H9 (cell line): Measurements from ENCODE around the gene SF3B3. TPM values are rescaled to one million over a fixed set of nuclear protein-coding genes. Genes with fewer than 3 reads are reported as not detected.

Experiments
- DNase-seq: peaks from one replicate; pipeline ENCODE4 v3.0.0-alpha.2; 2017
- H2AFZ ChIP-seq: one replicate; pipeline ENCODE4 v1.6.1; 2013; ENCODE audit warnings: mild to moderate bottlenecking, low read length, control low read depth, moderate library complexity
- H2AK5ac ChIP-seq: 2 replicates; pipeline ENCODE4 v1.6.1; 2013; ENCODE audit warnings: low read length, control low read depth, mixed read lengths; ENCODE audit not compliant: insufficient read length
- H2BK120ac ChIP-seq: one replicate; pipeline ENCODE4 v1.6.1; 2013; ENCODE audit warnings: low read depth, mild to moderate bottlenecking, low read length, control low read depth, inconsistent platforms; ENCODE audit not compliant: poor library complexity, severe bottlenecking
- H2BK12ac ChIP-seq: 2 replicates; pipeline ENCODE4 v1.6.1; 2013; ENCODE audit warnings: low read length, control low read depth, mixed read lengths, low read depth; ENCODE audit not compliant: insufficient read length
- H2BK15ac ChIP-seq: 2 replicates; pipeline ENCODE4 v1.6.1; 2013; ENCODE audit warnings: low read depth, low read length, control low read depth
- H2BK20ac ChIP-seq: one replicate; pipeline ENCODE4 v1.6.1; 2013; ENCODE audit warnings: low read depth, mild to moderate bottlenecking, low read length, control low read depth, inconsistent platforms; ENCODE audit not compliant: poor library complexity, severe bottlenecking
- H2BK5ac ChIP-seq: 2 replicates; pipeline ENCODE4 v1.6.1; 2013; ENCODE audit warnings: low read length, control low read depth, mixed read lengths; ENCODE audit not compliant: insufficient read length
- H3K14ac ChIP-seq: 2 replicates; pipeline ENCODE4 v1.6.1; 2013; ENCODE audit warnings: low read length, control low read depth; ENCODE audit not compliant: insufficient read depth
- H3K18ac ChIP-seq: 2 replicates; pipeline ENCODE4 v1.6.1; 2013; ENCODE audit warnings: low read depth, mild to moderate bottlenecking, mixed read lengths, low read length, control low read depth; ENCODE audit not compliant: insufficient read length
- H3K23ac ChIP-seq: 2 replicates; pipeline ENCODE4 v1.6.1; 2013; ENCODE audit warnings: low read length, control low read depth, mixed read lengths, low read depth; ENCODE audit not compliant: insufficient read length
- H3K23me2 ChIP-seq: 2 replicates; pipeline ENCODE4 v1.6.1; 2013; ENCODE audit warnings: low read depth, mild to moderate bottlenecking, mixed read lengths, low read length, control low read depth; ENCODE audit not compliant: insufficient read length, poor library complexity, severe bottlenecking
- H3K27ac ChIP-seq: 2 replicates; pipeline ENCODE4 v1.5.1; 2013; ENCODE audit warnings: low read length, control low read depth, mixed read lengths, low read depth; ENCODE audit not compliant: insufficient read length
- H3K27me3 ChIP-seq: 2 replicates; pipeline ENCODE4 v1.6.1; 2013; ENCODE audit warnings: low read length, control low read depth, inconsistent platforms; ENCODE audit not compliant: insufficient read depth
- H3K4ac ChIP-seq: 2 replicates; pipeline ENCODE4 v1.6.1; 2013; ENCODE audit warnings: low read depth, mild to moderate bottlenecking, control low read depth, inconsistent platforms, low read length, moderate library complexity
- H3K4me1 ChIP-seq: 2 replicates; pipeline ENCODE4 v1.6.1; 2013; ENCODE audit warnings: low read length, control low read depth, inconsistent platforms; ENCODE audit not compliant: insufficient read depth
- H3K4me2 ChIP-seq: 2 replicates; pipeline ENCODE4 v1.6.1; 2013; ENCODE audit warnings: low read length, control low read depth, mixed read lengths; ENCODE audit not compliant: insufficient read length, insufficient read depth
- H3K56ac ChIP-seq: 2 replicates; pipeline ENCODE4 v1.6.1; 2013; ENCODE audit warnings: low read depth, mild to moderate bottlenecking, mixed read lengths, low read length, control low read depth; ENCODE audit not compliant: insufficient read length
- H3K79me1 ChIP-seq: 2 replicates; pipeline ENCODE4 v1.6.1; 2013; ENCODE audit warnings: low read depth, mild to moderate bottlenecking, moderate library complexity, low read length, control low read depth, inconsistent platforms; ENCODE audit not compliant: insufficient read depth, poor library complexity, severe bottlenecking
- H3K79me2 ChIP-seq: 2 replicates; pipeline ENCODE4 v1.6.1; 2013; ENCODE audit warnings: low read length, control low read depth, inconsistent platforms; ENCODE audit not compliant: insufficient read depth
- H3K9ac ChIP-seq: 2 replicates; pipeline ENCODE4 v1.6.1; 2013; ENCODE audit warnings: low read length, control low read depth, mixed read lengths; ENCODE audit not compliant: insufficient read length; ENCODE audit errors: extremely low read depth
- H3K9me3 ChIP-seq: one replicate; pipeline ENCODE4 v1.6.1; 2013; ENCODE audit warnings: low read depth, low read length, inconsistent platforms; ENCODE audit not compliant: control insufficient read depth
- H3T11ph ChIP-seq: one replicate; pipeline ENCODE4 v1.6.1; 2013; ENCODE audit warnings: mild to moderate bottlenecking, low read length, control low read depth, inconsistent platforms
- H4K20me1 ChIP-seq: one replicate; pipeline ENCODE4 v1.6.1; 2013; ENCODE audit not compliant: control insufficient read depth, insufficient read length, insufficient read depth
- H4K5ac ChIP-seq: 2 replicates; pipeline ENCODE4 v1.6.1; 2013; ENCODE audit warnings: low read depth, mild to moderate bottlenecking, mixed read lengths, low read length, control low read depth; ENCODE audit not compliant: insufficient read length
- H4K8ac ChIP-seq: replicated peaks from 2 replicates; pipeline ENCODE4 v1.6.1; 2013; ENCODE audit warnings: low read length, control low read depth, mixed read lengths, low read depth; ENCODE audit not compliant: insufficient read length
- H4K91ac ChIP-seq: 2 replicates; pipeline ENCODE4 v1.6.1; 2013; ENCODE audit warnings: low read depth, mild to moderate bottlenecking, moderate library complexity, mixed read lengths, low read length, control low read depth; ENCODE audit not compliant: insufficient read length
- H3K27ac Mint-ChIP-seq, 3 experiments: 2 replicates in 2 of 3; 3 replicates in 1 of 3; pipeline ENCODE4 v1.8.0; 2020 to 2021; ENCODE audit warnings: mixed read lengths in 3 of 3, mild to moderate bottlenecking in 1 of 3, moderate library complexity in 1 of 3
- H3K27me3 Mint-ChIP-seq: 2 replicates; pipeline ENCODE4 v1.8.0; 2021; ENCODE audit warnings: low read depth, mild to moderate bottlenecking, moderate library complexity, mixed read lengths
- H3K36me3 Mint-ChIP-seq, 3 experiments: 2 replicates in 2 of 3; 3 replicates in 1 of 3; pipeline ENCODE4 v1.8.0; 2020 to 2021; ENCODE audit warnings: low read depth in 3 of 3, mixed read lengths in 3 of 3; ENCODE audit not compliant: insufficient read depth in 1 of 3
- H3K4me1 Mint-ChIP-seq, 2 experiments: 2 replicates each; pipeline ENCODE4 v1.8.0; 2020; ENCODE audit warnings: mixed read lengths in 2 of 2
- H3K4me3 Mint-ChIP-seq, 2 experiments: 2 replicates in 1 of 2; 3 replicates in 1 of 2; pipeline ENCODE4 v1.8.0; 2020 to 2021; ENCODE audit warnings: mild to moderate bottlenecking in 2 of 2, mixed read lengths in 2 of 2, moderate library complexity in 1 of 2
- H3K9me3 Mint-ChIP-seq, 2 experiments: 2 replicates in 1 of 2; 3 replicates in 1 of 2; pipeline ENCODE4 v1.8.0; 2020; ENCODE audit warnings: mild to moderate bottlenecking in 2 of 2, mixed read lengths in 2 of 2, moderate library complexity in 1 of 2
- CTCF ChIP-seq: fragments of 200-600 bp; sonication (generic); conservative IDR thresholded peaks from 3 replicates; pipeline ENCODE4 v1.8.0; 2021; ENCODE audit warnings: antibody characterized with exemption, mild to moderate bottlenecking
- WGBS: extraction: QIAGEN DNeasy Blood & Tissue Kit; methylation state at CpG from one replicate; pipeline ENCODE4 v1.1.7; 2013; ENCODE audit warnings: missing lambda C conversion rate, low lambda C conversion rate, mixed read lengths; ENCODE audit not compliant: insufficient read length; ENCODE audit errors: extremely low coverage; 5-methylcytosine and 5-hydroxymethylcytosine counted together
- total RNA-seq: library from RNA; stranded (reverse); gene quantifications from 2 replicates; pipeline ENCODE4 v1.2.1, GENCODE V29; 2021

SF3B3 gene
- total RNA-seq, 1 experiment from 2014 or later = 493 TPM

- Histone ChIP-seq H3K27ac (no peak overlapping the region), H2BK15ac (no peak overlapping the region), H4K91ac (no peak overlapping the region), H4K8ac (no peak overlapping the region), H4K20me1 (no peaks in the 10 kb centered on the region), H3K4me1 (no peaks in the 10 kb centered on the region), H3K23ac (no peak overlapping the region), H3K14ac (no peak overlapping the region), H2BK20ac (no peak overlapping the region), H3K4ac (no peak overlapping the region), H3K4me2 (no peak overlapping the region), H2BK120ac (no peak overlapping the region), H2AK5ac (no peak overlapping the region), H3K9ac (no peak overlapping the region), H3K23me2 (no peaks in the 10 kb centered on the region), H3K56ac (no peak overlapping the region), H3K27me3 (no peaks in the 10 kb centered on the region), H2AFZ (no peak overlapping the region), H2BK12ac (no peak overlapping the region), H3K9me3 (no peaks in the 10 kb centered on the region), H3T11ph (no peak overlapping the region), H4K5ac (no peak overlapping the region), H3K79me2 (no peaks in the 10 kb centered on the region), H2BK5ac (no peak overlapping the region), H3K79me1 (no peaks in the 10 kb centered on the region), H3K18ac (no peak overlapping the region)
- Mint-ChIP-seq H3K4me3 (no peak overlapping the region), H3K9me3 (no peaks in the 10 kb centered on the region), H3K4me1 (peaks cover 3 to 11% of the 10 kb centered on the region in 2 experiments; a peak in 3 of 4 replicates), H3K27ac (no peak overlapping the region), H3K27me3 (peaks cover 9% of the 10 kb centered on the region), H3K36me3 (no peaks in the 10 kb centered on the region)
- no CpG with 5 or more reads among the region's 4 CpGs for WGBS
- no peak for DNase-seq
- no peak for TF ChIP-seq CTCF
These were observed 68.0 kb downstream of the SF3B3 start for GRCh38 chr16:70591615-70592014.
